Neural cell (in vitro differentiated cells): ENCODE results near the gene SYT5. TPM values are rescaled to one million over a fixed set of nuclear protein-coding genes. Genes with fewer than 3 reads are reported as not detected.

ENCODE experiments used
- H2AFZ ChIP-seq: fragments of 200-600, 300-800 bp; sonication (generic), shearing (Covaris generic); 2 replicates; pipeline ENCODE4 v1.6.0; 2014; ENCODE audit warnings: low read depth, mild to moderate bottlenecking, antibody characterized with exemption, low read length, moderate library complexity
- H3F3A ChIP-seq: fragments of 200-600 bp; shearing (Covaris generic); 2 replicates; pipeline ENCODE4 v1.6.1; 2016; ENCODE audit warnings: mild to moderate bottlenecking, moderate library complexity, mixed read lengths, antibody characterized with exemption, low read length; ENCODE audit not compliant: insufficient read depth, poor library complexity, severe bottlenecking
- H3K27ac ChIP-seq: fragments of 200-600, 300-800 bp; sonication (generic), shearing (Covaris generic); 2 replicates; pipeline ENCODE4 v1.5.1; 2014; ENCODE audit warnings: mild to moderate bottlenecking, low read length, moderate library complexity
- H3K27me3 ChIP-seq: fragments of 300-800, 200-600 bp; sonication (generic), shearing (Covaris generic); 2 replicates; pipeline ENCODE4 v1.6.0; 2014; ENCODE audit warnings: mild to moderate bottlenecking, low read depth, low read length, moderate library complexity; ENCODE audit not compliant: insufficient read depth
- H3K36me3 ChIP-seq: fragments of 300-800, 200-600 bp; sonication (generic), shearing (Covaris generic); 2 replicates; pipeline ENCODE4 v1.5.1; 2014; ENCODE audit warnings: mild to moderate bottlenecking, antibody characterized with exemption, low read length, moderate library complexity; ENCODE audit not compliant: insufficient read depth
- H3K4me2 ChIP-seq: fragments of 300-800, 200-600 bp; sonication (generic), shearing (Covaris generic); 2 replicates; pipeline ENCODE4 v1.6.0; 2014; ENCODE audit warnings: mild to moderate bottlenecking, low read length
- H3K4me3 ChIP-seq: fragments of 300-800, 200-600 bp; sonication (generic), shearing (Covaris generic); 2 replicates; pipeline ENCODE4 v1.5.1; 2014; ENCODE audit warnings: mild to moderate bottlenecking, low read length, moderate library complexity
- H3K79me2 ChIP-seq: fragments of 200-600 bp; shearing (Covaris generic); replicated peaks from 2 replicates; pipeline ENCODE4 v1.6.0; 2014; ENCODE audit warnings: mild to moderate bottlenecking, low read length, moderate library complexity; ENCODE audit not compliant: insufficient read depth
- H3K9ac ChIP-seq: fragments of 300-800, 200-600 bp; sonication (generic), shearing (Covaris generic); 2 replicates; pipeline ENCODE4 v1.6.1; 2016; ENCODE audit warnings: mild to moderate bottlenecking, low read length, mixed read lengths
- H3K9me2 ChIP-seq: fragments of 200-600 bp; shearing (Covaris generic); 2 replicates; pipeline ENCODE4 v1.6.1; 2016; ENCODE audit warnings: mild to moderate bottlenecking, low read length, mixed read lengths; ENCODE audit not compliant: insufficient read depth
- H3K9me3 ChIP-seq: fragments of 200-600, 300-800 bp; sonication (generic), shearing (Covaris generic); 2 replicates; pipeline ENCODE4 v1.6.1; 2016; ENCODE audit warnings: mild to moderate bottlenecking, mixed run types, low read length, moderate library complexity, mixed read lengths
- H4K20me1 ChIP-seq: fragments of 200-600 bp; shearing (Covaris generic); 2 replicates; pipeline ENCODE4 v1.6.1; 2016; ENCODE audit warnings: mild to moderate bottlenecking, mixed run types; ENCODE audit not compliant: insufficient read depth
- CTCF ChIP-seq: fragments of 450-650 bp; IDR thresholded peaks from 2 replicates; pipeline ENCODE4 v1.5.1; 2014; ENCODE audit warnings: antibody characterized with exemption, mild to moderate bottlenecking, moderate library complexity; ENCODE audit not compliant: poor library complexity, severe bottlenecking
- EP300 ChIP-seq: fragments of 450-650 bp; conservative IDR thresholded peaks from 2 replicates; pipeline ENCODE4 v1.6.1; 2014; ENCODE audit warnings: antibody characterized with exemption, mild to moderate bottlenecking, moderate library complexity; ENCODE audit not compliant: poor library complexity, severe bottlenecking
- EZH2 ChIP-seq: fragments of 200-600, 300-800 bp; shearing (Covaris generic), sonication (generic); IDR thresholded peaks from 2 replicates; pipeline ENCODE4 v1.6.1; 2014; ENCODE audit warnings: antibody characterized with exemption, low read length, borderline replicate concordance, mild to moderate bottlenecking; ENCODE audit not compliant: insufficient read depth, poor library complexity, severe bottlenecking
- POLR2AphosphoS5 ChIP-seq: IDR thresholded peaks from 2 replicates; pipeline ENCODE4 v1.6.1; 2012
- RAD21 ChIP-seq: fragments of 450-650 bp; conservative IDR thresholded peaks from 2 replicates; pipeline ENCODE4 v1.6.1; 2014; ENCODE audit warnings: antibody characterized with exemption, mild to moderate bottlenecking, moderate library complexity
- REST ChIP-seq: IDR thresholded peaks from 2 replicates; pipeline ENCODE4 v1.6.1; 2012; ENCODE audit warnings: borderline replicate concordance
- SMC3 ChIP-seq: fragments of 450-650 bp; conservative IDR thresholded peaks from 2 replicates; pipeline ENCODE4 v1.6.1; 2014; ENCODE audit warnings: antibody characterized with exemption, mild to moderate bottlenecking, moderate library complexity; ENCODE audit not compliant: poor library complexity
- TAF1 ChIP-seq: IDR thresholded peaks from 2 replicates; pipeline ENCODE4 v1.6.1; 2012; ENCODE audit warnings: low read depth
- polyA plus RNA-seq: library from polyadenylated mRNA; depleted of rRNA; stranded (reverse); fragments of >200 nt; gene quantifications from 2 replicates; pipeline ENCODE4 v1.2.3, GENCODE V29; 2014

Gene SYT5
- polyA plus RNA-seq, 1 donor from 2014 or later: 237 TPM

GRCh38 chr19:55165952-55166529 is 14.0 kb downstream of the SYT5 start:
- peak; percentile 66 for TF ChIP-seq CTCF
- no peak for TF ChIP-seq SMC3
- Histone ChIP-seq H3F3A (no peaks in the 10 kb centered on the region), H2AFZ (no peak overlapping the region), H3K27ac (no peak overlapping the region), H4K20me1 (no peaks in the 10 kb centered on the region), H3K27me3 (peaks cover 13% of the 10 kb centered on the region), H3K4me3 (peak overlapping the region; percentile 62), H3K9me2 (no peaks in the 10 kb centered on the region), H3K79me2 (no peaks in the 10 kb centered on the region), H3K36me3 (no peaks in the 10 kb centered on the region), H3K4me2 (peak overlapping the region; percentile 28), H3K9ac (no peak overlapping the region), H3K9me3 (no peaks in the 10 kb centered on the region)

GRCh38 chr19:55161571-55162322 is 18.3 kb downstream of the SYT5 start:
- Histone ChIP-seq H3K27me3 (peaks cover 17% of the 10 kb centered on the region), H3K4me2 (no peak overlapping the region), H4K20me1 (no peaks in the 10 kb centered on the region), H2AFZ (no peak overlapping the region), H3K4me3 (no peak overlapping the region), H3K36me3 (no peaks in the 10 kb centered on the region), H3K9me3 (no peaks in the 10 kb centered on the region), H3K9ac (no peak overlapping the region), H3F3A (no peaks in the 10 kb centered on the region), H3K79me2 (no peaks in the 10 kb centered on the region), H3K27ac (no peak overlapping the region), H3K9me2 (no peaks in the 10 kb centered on the region)
- TF ChIP-seq REST (no peak), EP300 (no peak), POLR2AphosphoS5 (no peak), EZH2 (no peak), SMC3 (no peak), CTCF (no peak), RAD21 (no peak), TAF1 (no peak)
